GM12878 (cell line): ENCODE results near the gene EFHD2. TPM values are rescaled to one million over a fixed set of nuclear protein-coding genes. Genes with fewer than 3 reads are reported as not detected.

Experiments used
- ATAC-seq: fragments of 200-7000 bp; cut with Tn5 transposase; 3 replicates; pipeline ENCODE4 v1.9.1; 2020; ENCODE audit warnings: mild to moderate bottlenecking, moderate library complexity
- BruUV-seq: library from RNA; stranded (reverse); fragments of 400-500 nt; replicated peaks from 2 replicates; lab custom pipeline; 2021; lab: Mats Ljungman, UMichigan
- CTCF ChIA-PET: fragments of 300-600 bp; sonication (Branson Sonifier 250); formaldehyde crosslinking; extraction: SDS; loops from one replicate; lab custom pipeline; 2021; ENCODE audit warnings: inconsistent platforms; lab: Yijun Ruan, JAX
- POLR2A ChIA-PET: fragments of 350-600 bp; formaldehyde crosslinking; extraction: SDS; loops from one replicate; lab custom pipeline; 2021; ENCODE audit warnings: inconsistent platforms; lab: Charles Lee
- RAD21 ChIA-PET: fragments of 300-600 bp; sonication (Branson Sonifier 250); formaldehyde crosslinking; loops from one replicate; lab custom pipeline; 2023; ENCODE audit warnings: antibody characterized with exemption; ENCODE audit not compliant: unreplicated experiment; lab: Charles Lee
- SMC1A ChIA-PET: fragments of 300-600 bp; sonication (Branson Sonifier 250); formaldehyde crosslinking; loops from one replicate; lab custom pipeline; 2023; ENCODE audit not compliant: unreplicated experiment, uncharacterized antibody; lab: Charles Lee
- DNase-seq: peaks from one replicate; pipeline ENCODE4 v3.0.0-alpha.2; 2011; ENCODE audit warnings: low read depth, low spot score
- FAIRE-seq: peaks from 3 replicates; lab custom pipeline; 2011; peaks lifted over from hg19 to GRCh38; lab: Jason Lieb, UNC
- H2AFZ ChIP-seq: 2 replicates; pipeline ENCODE4 v1.6.0; 2011; ENCODE audit warnings: low read depth, low read length, control low read depth; ENCODE audit not compliant: control insufficient read depth
- H3K27ac ChIP-seq: 2 replicates; pipeline ENCODE4 v1.5.1; 2011; ENCODE audit warnings: control low read depth; ENCODE audit not compliant: control insufficient read depth, insufficient read depth
- H3K27me3 ChIP-seq, 2 experiments: replicated peaks in 1 of 2; 2 replicates each; pipeline versions ENCODE4 v1.6.0 to v1.6.1; 2011; ENCODE audit warnings: low read length in 1 of 2; ENCODE audit not compliant: control insufficient read depth in 2 of 2, insufficient read depth in 2 of 2
- H3K36me3 ChIP-seq, 2 experiments: 2 replicates each; pipeline ENCODE4 v1.5.1; 2011; ENCODE audit warnings: low read length in 1 of 2; ENCODE audit not compliant: control insufficient read depth in 2 of 2, insufficient read depth in 2 of 2
- H3K4me1 ChIP-seq: 2 replicates; pipeline ENCODE4 v1.6.1; 2011; ENCODE audit warnings: mild to moderate bottlenecking, low read length, moderate library complexity, mixed read lengths; ENCODE audit not compliant: control insufficient read depth, insufficient read depth
- H3K4me2 ChIP-seq: 2 replicates; pipeline ENCODE4 v1.6.0; 2011; ENCODE audit warnings: control low read depth; ENCODE audit not compliant: control insufficient read depth, insufficient read depth
- H3K4me3 ChIP-seq: fragments of 200-600 bp; sonication (generic); 2 replicates; pipeline ENCODE4 v1.5.1; 2016
- H3K79me2 ChIP-seq: 2 replicates; pipeline ENCODE4 v1.6.0; 2011; ENCODE audit warnings: low read length; ENCODE audit not compliant: control insufficient read depth, insufficient read depth
- H3K9ac ChIP-seq: 2 replicates; pipeline ENCODE4 v1.8.0; 2011; ENCODE audit warnings: low read length, control low read depth, mixed read lengths; ENCODE audit not compliant: control insufficient read depth, insufficient read depth
- H3K9me3 ChIP-seq: replicated peaks from 3 replicates; pipeline ENCODE4 v1.5.1; 2011; ENCODE audit warnings: mild to moderate bottlenecking, low read length; ENCODE audit not compliant: control insufficient read depth, insufficient read depth
- H4K20me1 ChIP-seq: 2 replicates; pipeline ENCODE4 v1.6.0; 2011; ENCODE audit not compliant: control insufficient read depth, insufficient read depth
- CEBPB ChIP-seq, 2 experiments: fragments of 150-350 bp in 1 of 2; IDR thresholded peaks; 2 replicates each; pipeline ENCODE4 v1.6.1; 2012 to 2014; ENCODE audit warnings: low read depth in 2 of 2, low read length in 2 of 2, borderline replicate concordance in 1 of 2, inconsistent platforms in 1 of 2
- HDAC2 ChIP-seq: fragments of 200-600 bp; sonication (generic); IDR thresholded peaks from 2 replicates; pipeline ENCODE4 v1.6.1; 2017
- NFYB ChIP-seq: IDR thresholded peaks from 2 replicates; pipeline ENCODE4 v1.6.1; 2011; ENCODE audit warnings: low read depth, mild to moderate bottlenecking, low read length, improper control_type of control experiment, moderate library complexity; ENCODE audit not compliant: insufficient read depth
- SIX5 ChIP-seq: IDR thresholded peaks from 2 replicates; pipeline ENCODE4 v1.6.1; 2011; ENCODE audit warnings: mild to moderate bottlenecking, low read depth, low read length, moderate library complexity; ENCODE audit not compliant: severe bottlenecking
- SMARCA5 ChIP-seq: fragments of 450-650 bp; IDR thresholded peaks from 2 replicates; pipeline ENCODE4 v1.6.1; 2017; ENCODE audit warnings: mild to moderate bottlenecking
- ZBED1 ChIP-seq: IDR thresholded peaks from 2 replicates; pipeline ENCODE4 v1.6.1; 2016; ENCODE audit warnings: borderline replicate concordance
- WGBS: methylation state at CpG from one replicate; pipeline ENCODE4 v1.1.6; 2016; ENCODE audit warnings: low lambda C conversion rate; ENCODE audit not compliant: insufficient replicate concordance, insufficient coverage; ENCODE audit errors: missing lambda C conversion rate; 5-methylcytosine and 5-hydroxymethylcytosine counted together
- in situ Hi-C: fragments of 300-500 bp; cut with MboI; formaldehyde crosslinking; loops from 9 replicates; pipeline ENCODE4 v1.14.3; 2018; ENCODE audit warnings: mixed read lengths
- intact Hi-C: fragments of 100-400 bp; cut with micrococcal nuclease; formaldehyde crosslinking; loops from one replicate; pipeline ENCODE4 v1.14.2; 2022; ENCODE audit not compliant: unreplicated experiment
- polyA plus RNA-seq, 11 experiments: library from polyadenylated mRNA; depleted of rRNA in 4 of 11; unstranded in 6 of 11; stranded (reverse) in 5 of 11; fragments of >200 nt; fragmentation: Nextera tagmentation in 4 of 11; fragmentation: Illumina TruSeq in 1 of 11; extraction: Ambion mirVana in 4 of 11; extraction: Trizol in 1 of 11; gene quantifications; 1 replicate in 1 of 11; 2 replicates in 10 of 11; pipeline versions ENCODE4 v1.2.1 to v1.2.3, GENCODE V29; 2011 to 2016; ENCODE audit warnings: inconsistent platforms in 2 of 11, missing spikeins in 2 of 11, low read depth in 1 of 11
- total RNA-seq, 4 experiments: library from RNA; depleted of rRNA in 3 of 4; stranded (reverse); fragments of >200 nt in 3 of 4; fragmentation: Illumina TruSeq in 1 of 4; extraction: Trizol in 1 of 4; gene quantifications; 2 replicates each; pipeline versions ENCODE4 v1.2.1 to v1.2.3, GENCODE V29; 2013 to 2021

Gene EFHD2
- total and polyA plus RNA-seq, 10 of the 15 experiments (the other 5 are each of a cell fraction or from before 2014, with no cell fraction given) = 4.0 to 114 (median 66.1) TPM

DNA sequence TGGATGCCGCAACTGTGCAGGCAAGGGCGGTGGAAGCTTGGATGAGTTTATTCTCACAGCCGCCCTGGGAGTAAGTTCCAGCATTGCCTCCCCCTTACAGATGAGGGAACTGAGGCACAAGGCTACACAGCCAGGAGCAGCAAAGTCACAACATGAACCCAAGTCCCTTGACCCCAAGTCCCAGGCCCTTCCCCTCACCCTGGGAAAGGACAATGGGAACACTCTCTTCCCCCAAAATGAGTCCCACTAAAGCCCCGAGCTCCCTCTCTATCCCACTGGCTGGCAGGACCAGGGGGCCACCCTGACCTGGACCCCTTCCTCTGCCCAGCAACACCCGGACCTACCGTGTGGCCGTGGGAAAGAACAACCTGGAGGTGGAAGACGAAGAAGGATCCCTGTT, 32.4 kb downstream of the EFHD2 start:
- RAD21 ChIA-PET = no interaction called here
- no TSS peak for BruUV-seq

DNA sequence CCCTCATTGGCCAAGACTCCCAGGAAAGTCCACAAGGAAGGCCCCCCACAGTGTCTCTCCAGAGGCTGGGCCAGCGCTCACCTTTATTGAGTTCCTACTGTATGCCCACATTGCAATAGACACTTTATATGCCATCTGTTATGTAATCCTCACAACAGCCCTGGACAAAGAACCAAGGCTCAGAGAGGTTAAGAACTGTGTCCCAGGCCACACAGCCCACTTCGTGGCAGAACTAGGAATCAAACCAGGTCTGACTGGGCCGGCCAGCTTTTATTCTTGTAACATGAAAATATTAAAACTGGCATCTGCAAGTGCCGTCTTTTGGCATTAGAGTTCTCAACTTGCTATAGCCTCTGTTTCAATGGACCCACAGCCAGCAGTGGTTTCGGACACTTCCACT, 33.1 kb downstream of the EFHD2 start:
- ChIA-PET SMC1A (no interaction called here), RAD21 (no interaction called here), POLR2A (no interaction called here), CTCF (no interaction called here)
- no peak overlapping the region for H3K4me3 ChIP-seq
- no peak overlapping the region for H2AFZ ChIP-seq
- no peak overlapping the region for H3K27ac ChIP-seq
- H3K4me1 ChIP-seq = no peaks in the 10 kb centered on the region
- H4K20me1 ChIP-seq = no peaks in the 10 kb centered on the region
- H3K36me3 ChIP-seq = no peaks in the 10 kb centered on the region
- no peak for FAIRE-seq
- TF ChIP-seq SMARCA5 = no peak
- no peak overlapping the region for H3K9ac ChIP-seq
- in situ Hi-C loops = no loop called here
- 24% methylated on average over 5 of the region's 5 CpGs for WGBS
- ATAC-seq = no peak
- H3K9me3 ChIP-seq = no peaks in the 10 kb centered on the region
- H3K4me2 ChIP-seq = no peak overlapping the region
- H3K27me3 ChIP-seq = no peaks in the 10 kb centered on the region; a peak in 1 of 4 replicates
- intact Hi-C loops = no loop called here
- DNase-seq = no peak
- H3K79me2 ChIP-seq = no peaks in the 10 kb centered on the region
- BruUV-seq = no TSS peak

More for the DNA sequence above, 32.4 kb downstream of the EFHD2 start:
- Histone ChIP-seq H3K9ac (no peak overlapping the region), H2AFZ (no peak overlapping the region), H3K9me3 (no peaks in the 10 kb centered on the region), H3K79me2 (no peaks in the 10 kb centered on the region), H3K27ac (no peak overlapping the region), H3K4me1 (no peaks in the 10 kb centered on the region), H3K4me3 (no peak overlapping the region), H3K4me2 (no peak overlapping the region)
- ATAC-seq (no peak), DNase-seq (no peak), FAIRE-seq (no peak)
- in situ Hi-C loops = no loop called here
- intact Hi-C loops = no loop called here
- SMC1A ChIA-PET = interaction anchor here (1.6 kb wide), 1 partner anchor 119 kb away, joined by 4 read pairs; no protein-coding TSS in a partner anchor
- CTCF ChIA-PET = interaction anchor here (0.9 to 1.6 kb wide), 2 partner anchors 10 to 14 kb away, joined by 3 to 6 read pairs; no protein-coding TSS in a partner anchor
- POLR2A ChIA-PET = interaction anchor here (1.1 kb wide), 1 partner anchor 11 kb away, joined by 3 read pairs; no protein-coding TSS in a partner anchor
- 60% methylated on average over 8 of the region's 8 CpGs for WGBS
- TF ChIP-seq ZBED1 = no peak
- no peak for TF ChIP-seq HDAC2
- TF ChIP-seq NFYB = no peak
- no peak for TF ChIP-seq SIX5
- TF ChIP-seq CEBPB (IDR thresholded peaks at IDR 0.05; ENCODE audit: borderline replicate concordance in 1 of 2, low read depth in 2 of 2, low read length in 2 of 2) = no peak
- TF ChIP-seq, all 136 proteins: peak for 0
- Histone ChIP-seq H3K36me3 (no peaks in the 10 kb centered on the region), H4K20me1 (no peaks in the 10 kb centered on the region), H3K27me3 (no peaks in the 10 kb centered on the region; a peak in 1 of 4 replicates)
